PC-9 (cell line): ENCODE data around the gene PHRF1.

ENCODE experiments used
- EZH2 ChIP-seq: fragments of 200-600 bp; sonication (generic); IDR thresholded peaks from 2 replicates; pipeline ENCODE4 v1.8.0; 2017; ENCODE audit warnings: antibody characterized with exemption, low read depth
- TF ChIP-seq, protein P1 (sequence below): fragments of 200-600 bp; sonication (generic); conservative IDR thresholded peaks from 2 replicates; pipeline ENCODE4 v1.6.1; 2017; ENCODE audit warnings: mixed run types, antibody characterized with exemption, mild to moderate bottlenecking, moderate library complexity

DNA sequence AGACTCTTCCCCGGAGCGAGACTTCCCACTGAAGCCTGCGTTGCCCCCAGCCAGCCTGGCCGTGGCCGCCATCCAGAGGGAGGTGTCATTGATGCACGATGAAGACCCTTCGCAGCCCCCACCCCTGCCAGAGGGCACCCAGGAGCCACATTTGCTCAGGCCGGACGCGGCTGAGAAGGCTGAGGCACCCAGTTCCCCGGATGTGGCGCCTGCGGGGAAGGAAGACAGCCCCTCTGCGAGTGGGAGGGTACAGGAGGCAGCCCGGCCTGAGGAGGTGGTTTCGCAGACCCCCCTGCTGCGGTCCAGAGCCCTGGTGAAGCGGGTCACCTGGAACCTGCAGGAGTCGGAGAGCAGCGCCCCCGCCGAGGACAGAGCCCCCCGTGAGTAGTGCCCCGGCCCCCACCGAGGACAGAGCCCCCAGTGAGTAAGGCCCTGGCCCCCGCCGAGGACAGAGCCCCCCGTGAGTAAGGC is 33.1 kb downstream of the PHRF1 start:
- TF ChIP-seq, protein P1, sequence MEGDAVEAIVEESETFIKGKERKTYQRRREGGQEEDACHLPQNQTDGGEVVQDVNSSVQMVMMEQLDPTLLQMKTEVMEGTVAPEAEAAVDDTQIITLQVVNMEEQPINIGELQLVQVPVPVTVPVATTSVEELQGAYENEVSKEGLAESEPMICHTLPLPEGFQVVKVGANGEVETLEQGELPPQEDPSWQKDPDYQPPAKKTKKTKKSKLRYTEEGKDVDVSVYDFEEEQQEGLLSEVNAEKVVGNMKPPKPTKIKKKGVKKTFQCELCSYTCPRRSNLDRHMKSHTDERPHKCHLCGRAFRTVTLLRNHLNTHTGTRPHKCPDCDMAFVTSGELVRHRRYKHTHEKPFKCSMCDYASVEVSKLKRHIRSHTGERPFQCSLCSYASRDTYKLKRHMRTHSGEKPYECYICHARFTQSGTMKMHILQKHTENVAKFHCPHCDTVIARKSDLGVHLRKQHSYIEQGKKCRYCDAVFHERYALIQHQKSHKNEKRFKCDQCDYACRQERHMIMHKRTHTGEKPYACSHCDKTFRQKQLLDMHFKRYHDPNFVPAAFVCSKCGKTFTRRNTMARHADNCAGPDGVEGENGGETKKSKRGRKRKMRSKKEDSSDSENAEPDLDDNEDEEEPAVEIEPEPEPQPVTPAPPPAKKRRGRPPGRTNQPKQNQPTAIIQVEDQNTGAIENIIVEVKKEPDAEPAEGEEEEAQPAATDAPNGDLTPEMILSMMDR: no peak
- no peak for TF ChIP-seq EZH2
